HG03135 (cell line): ENCODE data around the gene CRABP1.

Experiments
- ATAC-seq: cut with Tn5 transposase; IDR thresholded peaks from one replicate; pipeline ENCODE4 v1.9.1; 2021; ENCODE audit warnings: mild to moderate bottlenecking, moderate library complexity; ENCODE audit not compliant: unreplicated experiment

The CRABP1 gene

GRCh38 chr15:78340231-78341056, at the start of gene CRABP1:
TSS of gene CRABP1 (plus strand) at chr15:78340353. CDS start at chr15:78340429, 76 bp downstream.
- ATAC-seq = no peak

DNA sequence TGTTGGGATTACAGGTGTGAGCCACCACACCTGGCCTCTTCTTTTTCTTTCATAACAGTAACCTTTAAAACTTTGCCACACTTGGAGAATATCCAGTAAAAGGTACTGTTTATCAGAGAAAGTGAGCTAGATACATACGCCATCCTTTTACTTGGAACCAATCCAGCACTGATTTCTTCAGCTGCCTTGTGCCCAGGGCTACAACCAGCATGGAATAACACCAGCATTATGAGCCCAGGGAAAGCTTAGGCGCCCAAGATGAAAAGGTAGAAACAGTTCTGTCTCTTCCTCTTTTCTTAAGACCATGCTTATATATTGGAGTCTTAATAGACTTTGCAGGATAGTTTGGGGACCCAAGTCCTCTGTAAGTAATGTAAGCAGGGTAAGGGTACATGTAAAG, 49.1 kb upstream of the CRABP1 start:
- ATAC-seq = no peak

GRCh38 chr15:78291698-78292097, 48.5 kb upstream of the CRABP1 start:
- no peak for ATAC-seq

DNA sequence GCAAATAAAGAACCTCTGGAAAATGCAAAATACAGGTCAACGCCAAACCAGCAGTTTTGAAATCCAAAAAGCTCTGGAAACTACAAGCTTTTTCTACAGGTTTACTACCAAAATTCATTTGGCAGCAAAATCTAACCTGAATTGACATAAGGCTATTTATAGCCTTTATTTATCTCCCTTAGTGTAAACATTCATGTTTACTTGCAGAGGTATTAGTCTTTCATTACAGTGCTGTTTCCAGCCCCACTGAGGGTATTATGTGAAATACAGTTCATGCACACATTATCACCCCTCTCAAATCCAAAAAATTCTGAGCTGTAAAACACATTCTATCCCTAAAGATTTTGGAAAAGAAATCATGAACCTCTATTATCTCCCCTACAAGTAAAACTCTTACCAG, 47.9 kb upstream of the CRABP1 start:
- ATAC-seq = no peak

DNA sequence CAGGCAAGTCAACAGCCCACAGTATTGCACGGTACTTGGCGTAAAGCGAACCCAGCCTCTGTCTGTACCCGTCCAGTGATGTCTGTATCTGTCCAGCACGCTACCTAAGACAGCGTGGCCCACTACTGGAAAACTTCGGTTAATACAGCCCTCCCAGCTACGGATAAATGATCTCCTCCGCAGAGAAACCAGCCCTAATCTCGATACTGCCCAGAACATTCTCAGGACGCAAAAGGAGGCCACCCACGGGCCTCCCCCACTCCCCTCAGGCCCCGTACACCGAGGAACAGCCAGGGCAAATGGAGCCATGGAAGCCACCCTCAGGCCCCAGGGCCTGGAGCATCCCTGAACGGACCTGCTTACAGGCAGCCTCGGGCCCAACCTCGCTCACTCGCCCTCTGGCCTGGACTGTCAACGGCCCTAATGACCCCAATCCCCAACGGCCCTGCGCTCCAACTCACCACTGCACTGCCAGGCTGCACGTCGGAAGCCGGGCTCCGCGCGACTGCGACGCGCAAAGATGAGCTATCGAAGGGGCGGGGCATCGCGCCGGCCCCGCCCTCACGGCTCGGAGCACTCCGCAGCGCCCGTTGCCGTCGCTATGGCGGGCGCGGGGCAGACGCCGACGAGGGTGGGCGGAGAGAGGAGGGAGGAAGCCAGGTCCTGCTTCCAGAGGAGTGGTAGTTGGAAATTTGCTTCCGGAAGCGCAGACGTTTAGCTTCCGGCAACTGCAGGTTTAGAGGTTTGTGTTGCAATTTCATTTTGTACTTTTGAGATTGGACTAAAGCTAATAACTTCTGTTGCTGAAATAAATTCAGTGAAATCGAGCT, 40.8 kb upstream of the CRABP1 start, which contains the start of gene SKIC8:
TSS of gene SKIC8 (minus strand) at position 509 of the 830 bp plus-strand sequence. CDS start 3,923 bp downstream, outside the sequence.
- peak; percentile 76 for ATAC-seq

DNA sequence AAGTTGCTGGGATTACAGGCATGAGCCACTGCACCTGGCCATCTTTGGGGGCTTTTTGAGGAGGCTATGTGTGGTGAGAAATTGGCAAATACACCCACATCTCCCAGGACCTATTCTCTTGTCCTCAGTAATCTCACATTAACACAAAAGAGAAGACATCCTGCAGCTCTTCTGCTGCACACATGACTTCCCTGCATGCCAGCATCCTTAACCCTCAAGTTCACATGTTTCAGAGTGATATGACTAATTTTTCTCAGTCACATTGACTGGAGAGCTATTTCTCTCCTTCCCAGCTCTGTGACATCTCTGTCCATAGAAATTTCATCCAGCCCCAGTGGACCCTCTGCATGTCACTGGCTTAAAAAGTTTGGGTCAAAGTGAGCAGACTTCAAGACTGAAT, 38.8 kb upstream of the CRABP1 start:
- no peak for ATAC-seq

DNA sequence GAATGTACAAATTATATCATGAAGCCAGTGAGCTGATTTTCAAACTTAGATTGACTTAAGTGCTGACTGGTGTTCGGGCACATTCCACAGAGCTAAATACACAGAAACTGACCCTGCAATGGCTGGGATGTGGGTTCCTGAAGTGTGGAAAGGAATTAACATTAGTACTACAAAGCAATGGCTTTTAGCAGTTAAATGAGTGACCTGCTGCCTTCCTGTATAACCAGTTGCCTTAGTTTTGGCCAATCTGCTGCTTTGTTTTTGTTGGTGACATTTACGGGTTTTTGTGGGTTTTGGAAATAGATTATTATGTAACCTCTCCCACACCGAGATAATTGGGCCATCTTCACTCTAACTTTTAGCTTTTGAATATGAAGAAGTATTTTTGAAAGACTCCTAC, 38.3 kb upstream of the CRABP1 start:
- ATAC-seq = no peak

- no peak for ATAC-seq
Measured at GRCh38 chr15:78302579-78303312, 37.4 kb upstream of the CRABP1 start.

DNA sequence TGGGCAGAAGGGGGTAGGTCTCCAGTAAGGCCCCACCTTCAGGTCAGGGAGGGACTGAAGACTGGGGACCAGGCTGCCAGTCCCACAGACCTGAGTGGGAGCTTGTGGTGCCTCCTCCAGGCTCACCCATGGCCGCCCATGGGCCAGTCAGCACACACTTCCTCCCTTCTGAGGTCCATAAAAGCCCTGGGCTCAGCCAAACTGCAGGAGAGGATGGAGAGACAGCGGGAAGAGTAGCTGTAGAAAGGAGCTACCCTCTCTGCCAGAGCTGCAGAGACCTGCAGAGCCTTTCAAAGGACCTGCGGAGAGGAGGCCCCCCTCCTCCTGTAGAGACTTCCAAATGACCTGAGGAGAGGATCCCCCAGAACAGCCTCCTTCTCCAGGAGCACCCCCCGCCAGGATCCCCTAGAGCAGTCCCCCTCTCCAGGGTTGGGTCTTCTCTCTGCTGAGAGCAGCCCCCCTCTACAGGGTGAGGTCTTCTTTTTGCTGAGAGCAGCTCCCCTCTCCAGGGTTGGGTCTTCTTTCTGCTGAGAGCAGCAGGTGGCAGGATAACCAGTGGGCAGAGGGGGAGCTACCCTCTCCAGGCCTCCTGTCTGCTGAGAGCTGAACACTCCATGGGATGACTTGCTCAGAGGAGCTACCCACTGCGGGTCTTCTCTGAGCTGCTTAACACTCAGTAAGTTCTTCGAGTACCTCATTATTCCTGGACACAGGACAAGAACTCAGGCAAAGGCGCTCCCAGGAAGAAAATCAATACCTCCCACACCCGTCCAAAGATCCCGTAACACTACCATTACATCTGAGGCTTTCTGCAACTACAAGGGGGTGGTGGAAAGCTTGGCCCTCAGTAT, 35.7 kb upstream of the CRABP1 start:
- ATAC-seq = no peak

DNA sequence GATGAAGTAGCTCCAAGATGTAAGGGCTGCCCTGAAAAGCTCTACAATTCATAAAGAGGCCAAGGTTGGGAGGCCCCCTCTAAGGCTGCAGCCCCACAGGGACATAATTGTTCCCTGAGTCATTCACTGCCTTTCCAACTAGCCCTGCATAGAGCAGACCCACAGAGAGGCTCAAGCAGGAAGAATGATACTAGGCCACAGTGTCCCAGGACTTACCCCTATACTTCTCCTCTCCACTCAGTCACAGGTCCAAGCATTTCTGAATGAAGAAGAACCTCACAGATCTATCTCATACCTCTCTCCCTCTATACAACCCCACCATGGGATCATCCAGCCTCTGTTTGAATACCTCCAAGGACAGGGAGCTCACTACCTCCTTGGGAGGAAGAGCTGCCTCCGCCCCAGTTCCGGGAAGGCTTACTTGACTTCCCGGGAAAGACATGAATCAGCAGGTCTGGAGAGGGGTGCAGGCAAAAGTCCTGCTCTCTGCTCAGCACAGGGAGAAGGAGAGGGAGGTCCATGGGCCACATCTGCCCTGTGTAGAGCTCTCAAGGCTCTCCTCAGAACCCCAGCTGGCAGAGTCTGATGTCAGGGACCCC, 33.9 kb upstream of the CRABP1 start:
- ATAC-seq = no peak

- ATAC-seq = no peak
Measured at GRCh38 chr15:78307976-78308375, 32.2 kb upstream of the CRABP1 start.

DNA sequence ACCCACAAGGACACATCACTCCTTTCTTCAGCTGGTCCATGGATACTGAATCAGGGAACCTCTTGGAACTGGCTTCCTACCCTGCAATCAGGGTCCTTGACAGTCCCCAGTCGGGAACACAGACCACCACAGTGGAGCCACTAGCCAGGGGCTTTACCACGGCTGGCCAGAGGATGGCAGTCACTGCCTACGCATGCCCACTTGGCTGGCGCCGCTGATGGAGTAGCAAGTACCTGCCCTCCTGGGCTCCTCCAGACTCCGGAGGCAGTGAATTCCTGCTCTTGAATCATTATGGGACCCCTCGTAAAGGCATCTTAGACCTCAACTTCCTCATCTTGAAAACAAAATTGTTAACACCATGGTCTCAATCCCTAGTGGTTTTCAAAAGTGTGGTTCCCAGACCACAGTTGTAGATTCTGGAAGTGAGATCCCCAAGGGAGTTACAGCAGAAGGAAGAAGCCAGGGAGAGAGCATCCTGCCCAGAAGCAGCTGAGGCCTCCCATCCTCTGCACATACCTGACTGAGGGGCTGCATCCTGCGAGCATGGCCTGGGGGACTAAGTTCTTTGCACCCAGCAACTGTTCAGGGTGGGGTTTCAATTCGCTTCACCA, 31.6 kb upstream of the CRABP1 start:
- no peak for ATAC-seq

- ATAC-seq = no peak
Measured at GRCh38 chr15:78311292-78311691, 28.9 kb upstream of the CRABP1 start.

DNA sequence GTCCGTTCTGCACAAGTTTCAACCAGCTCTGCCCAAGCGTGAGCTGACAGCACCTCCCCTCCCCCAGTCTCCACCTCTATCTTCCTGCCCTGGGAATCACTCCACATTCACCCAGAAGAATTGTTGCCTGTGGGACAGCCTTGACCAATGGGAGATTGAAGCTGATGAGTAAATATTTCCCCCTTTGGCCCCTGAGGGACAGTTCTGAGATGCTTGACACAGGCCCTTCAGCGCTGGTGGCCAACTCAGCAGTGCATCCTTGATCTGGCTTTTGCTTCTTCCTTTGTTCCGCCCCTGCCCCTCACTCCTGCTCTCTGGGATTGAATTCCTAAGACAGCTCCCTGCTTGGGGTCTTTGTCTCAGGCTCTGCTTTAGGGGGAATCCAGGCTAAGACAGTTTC, 27.6 kb upstream of the CRABP1 start:
- ATAC-seq = no peak

GRCh38 chr15:78312957-78313356, 27.2 kb upstream of the CRABP1 start:
- no peak for ATAC-seq

DNA sequence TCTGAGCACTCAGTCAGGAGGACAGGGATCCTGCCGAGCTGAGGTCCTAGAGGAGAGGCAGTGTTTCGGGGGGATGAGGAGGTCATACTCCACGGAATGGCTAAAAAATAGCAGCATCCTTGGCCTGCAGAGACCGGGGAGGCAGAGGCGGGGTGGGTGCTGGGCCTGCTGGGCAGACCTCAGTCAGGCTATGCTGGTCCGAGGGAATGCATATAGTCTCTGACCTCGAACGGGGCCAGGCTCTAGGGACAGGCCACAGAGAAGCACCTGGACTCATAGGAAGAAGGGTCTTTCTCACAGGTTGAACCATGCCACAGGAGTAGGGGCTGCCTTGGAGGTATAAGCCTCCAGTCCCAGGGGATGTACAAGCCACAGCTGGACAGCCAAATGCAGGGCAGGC, 26.8 kb upstream of the CRABP1 start:
- ATAC-seq = no peak

DNA sequence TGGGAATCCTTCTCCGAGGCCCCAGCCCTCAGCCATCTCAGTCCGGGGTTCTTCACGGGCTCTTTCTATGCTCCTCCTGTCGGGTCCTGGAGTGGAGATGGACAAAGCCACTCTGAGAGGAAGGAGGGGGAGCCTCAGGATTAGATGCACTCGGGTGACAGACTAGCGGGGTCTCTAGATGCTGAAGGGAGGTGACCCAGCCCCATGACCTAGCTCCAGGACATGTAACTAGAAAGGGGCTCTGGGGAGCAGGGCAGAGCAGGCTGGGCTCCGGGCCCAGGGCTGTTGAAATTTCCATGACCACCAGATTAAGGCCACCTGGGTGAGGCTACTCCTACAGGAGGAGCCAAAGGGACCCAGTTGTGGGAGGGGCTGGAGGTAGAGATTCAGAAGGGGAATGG, 26.0 kb upstream of the CRABP1 start:
- no peak for ATAC-seq

GRCh38 chr15:78315686-78316282, 24.4 kb upstream of the CRABP1 start:
- no peak for ATAC-seq
